Heart left ventricle (tissue), 16 donors: ENCODE data around the gene HMGCS2. TPM values are rescaled to one million over a fixed set of nuclear protein-coding genes. Genes with fewer than 3 reads are reported as not detected.
"Not testable (repeated sequence)": the region's sequence is repeated elsewhere in the genome, so short reads cannot be mapped to it uniquely, and the experiment has no call there.

Experiments
- ATAC-seq, 4 donors: fragments of 200-7000 bp; cut with Tn5 transposase; one replicate each; pipeline ENCODE4 v1.9.1; 2020 to 2022; ENCODE audit warnings: moderate library complexity in 4 of 4, mild to moderate bottlenecking in 3 of 4, moderate number of reproducible peaks in 1 of 4
- DNase-seq, 5 donors: peaks; one replicate each; pipeline ENCODE4 v3.0.0-alpha.2; 2020
- H3K27ac ChIP-seq, 12 donors: fragments of 200-600 bp; sonication (generic) in 4 of 12; one replicate each; pipeline versions ENCODE4 v1.5.0 to v1.8.0; 2016 to 2022; ENCODE audit warnings: mild to moderate bottlenecking in 2 of 12
- H3K27me3 ChIP-seq, 9 donors: fragments of 200-600 bp; sonication (generic) in 2 of 9; one replicate each; pipeline versions ENCODE4 v1.5.1 to v1.8.0; 2016 to 2022; ENCODE audit warnings: mild to moderate bottlenecking in 3 of 9
- H3K36me3 ChIP-seq, 9 donors: fragments of 200-600 bp; sonication (generic) in 2 of 9; one replicate each; pipeline versions ENCODE4 v1.5.0 to v1.8.0; 2018 to 2022; ENCODE audit warnings: mild to moderate bottlenecking in 2 of 9
- H3K4me1 ChIP-seq, 12 donors: fragments of 200-600 bp; sonication (generic) in 4 of 12; one replicate each; pipeline versions ENCODE4 v1.5.0 to v1.8.0; 2016 to 2022; ENCODE audit warnings: mild to moderate bottlenecking in 3 of 12
- H3K4me3 ChIP-seq, 12 donors: fragments of 200-600 bp; sonication (generic) in 4 of 12; one replicate each; pipeline versions ENCODE4 v1.5.0 to v1.8.0; 2017 to 2022; ENCODE audit warnings: mild to moderate bottlenecking in 9 of 12, moderate library complexity in 4 of 12
- H3K9me3 ChIP-seq, 12 donors: fragments of 200-600 bp; sonication (generic) in 4 of 12; one replicate each; pipeline versions ENCODE4 v1.5.0 to v1.8.0; 2016 to 2022; ENCODE audit warnings: mild to moderate bottlenecking in 1 of 12
- CTCF ChIP-seq, 12 donors: fragments of 200-600 bp; sonication (generic) in 4 of 12; IDR thresholded peaks; one replicate each; pipeline versions ENCODE4 v1.5.0 to v1.8.0; 2018 to 2022; ENCODE audit warnings: antibody characterized with exemption in 12 of 12, mild to moderate bottlenecking in 5 of 12
- POLR2A ChIP-seq, 2 donors: fragments of 450-650 bp; IDR thresholded peaks; one replicate each; pipeline ENCODE4 v1.6.1; 2017; ENCODE audit warnings: antibody characterized with exemption in 2 of 2, mild to moderate bottlenecking in 2 of 2, moderate library complexity in 2 of 2
- WGBS, 4 donors: extraction: QIAGEN DNeasy Blood & Tissue Kit in 2 of 4; methylation state at CpG; one replicate each; pipeline versions ENCODE4 v1.1.5 to v1.1.7; 2013 to 2018; 5-methylcytosine and 5-hydroxymethylcytosine counted together
- intact Hi-C, 10 donors: fragments of 100-400 bp; cut with DNase I; formaldehyde crosslinking; loops; one replicate each; pipeline versions ENCODE4 v1.11.1 to v1.14.2; 2022
- polyA plus RNA-seq, 2 donors: library from polyadenylated mRNA; stranded (reverse); fragments of 200-250 nt; gene quantifications; one replicate each; pipeline ENCODE4 v1.2.3, GENCODE V29; 2013
- total RNA-seq, 9 donors: library from RNA; depleted of rRNA in 2 of 9; stranded (reverse); fragments of >200 nt in 2 of 9; fragmentation: NEBNext Ultra II Directional in 3 of 9; extraction: Animal tissue kit (Norgen Biotek cat#: 25700) in 3 of 9; gene quantifications; one replicate each; pipeline versions ENCODE4 v1.1.0 to v1.2.4, GENCODE V29; 2016 to 2023
- donor health status: ischemic (EF 13 %, LVEDD 7.1; RV severe dilation, severe dysfunction).
- donor health status: healthy with polysubstance abuse.
- donor health status: DM: no; HTN: yes; CAD: no.
- donor health status: DM: no; HTN: no; CAD: no.
- donor health status: ischemic (EF 25% LVEDD 6.9; RV normal size, moderate dysfunction).
- donor health status: ischemic (EF 25% LVEDD 5.7; RV mildly dilated, moderate dysfunction).
- donor health status: healthy.
- donor health status: DM: yes; HTN: yes; CAD: no.
- donor health status: ischemic (EF 35%, LVEDD 5.7; RV mildly dilated, moderate dysfunction).
- donor health status: nonischemic (EF 11% LVEDD 7.7; RV severe dilation, severe dysfunction).
- donor health status: DM: yes; HTN: yes; CAD: no.
- donor health status: PGD.
- donor health status: ischemic (EF 29% LVEDD 5.4; RV normal size, mild dysfunction).
- donor health status: nonischemic (EF 23%, LVEDD 6.1; RV moderate dilation, normal function).

Gene HMGCS2
- total and polyA plus RNA-seq, 11 donors: 0.42 to 504 (median 15.5) TPM

- intact Hi-C loops: no loop called here
- peak; percentile 71 to 87 (median 81) for DNase-seq
- no peak for TF ChIP-seq CTCF (IDR thresholded peaks at IDR 0.05)
- peak in 1 of 2 donors; percentile 18 for TF ChIP-seq POLR2A (IDR thresholded peaks at IDR 0.05)
- Histone ChIP-seq H3K27ac (peak overlapping the region in 9 of 12 donors; percentile 27 to 78 (median 55)), H3K27me3 (peaks cover 0 to 17% (median 2%) of the 10 kb centered on the region in 9 donors), H3K4me1 (peaks cover 0 to 27% (median 4%) of the 10 kb centered on the region in 12 donors), H3K36me3 (no peaks in the 10 kb centered on the region), H3K4me3 (peak overlapping the region; percentile 22 to 71 (median 58)), H3K9me3 (no peaks in the 10 kb centered on the region)
- ATAC-seq: peak; percentile 59 to 91 (median 84)
- WGBS, 4 donors: 1 to 4% (median 2%) methylated on average over 14 to 51 of the region's 51 CpGs
Observed at GRCh38 chr1:119712342-119713038, 56.2 kb downstream of the HMGCS2 start.

GRCh38 chr1:119711804-119712341 lies 56.8 kb downstream of the HMGCS2 start, which contains the start of gene PHGDH:
PHGDH (plus strand) TSS chr1:119711934; CDS start chr1:119712023, 89 bp downstream.
- Histone ChIP-seq H3K27ac (peak within 1 kb of the TSS in 9 of 12 donors; percentile 27 to 78 (median 55)), H3K36me3 (no peaks in the 10 kb centered on the region), H3K4me3 (peak within 1 kb of the TSS; percentile 22 to 71 (median 58)), H3K27me3 (peaks cover 0 to 17% (median 2%) of the 10 kb centered on the region in 9 donors), H3K4me1 (peaks cover 0 to 27% (median 4%) of the 10 kb centered on the region in 12 donors), H3K9me3 (no peaks in the 10 kb centered on the region)
- ATAC-seq (peak; percentile 47 to 83 (median 76)), DNase-seq (peak; percentile 45 to 75 (median 66))
- TF ChIP-seq POLR2A (IDR thresholded peaks at IDR 0.05): no peak
- no peak for TF ChIP-seq CTCF (IDR thresholded peaks at IDR 0.05)
- WGBS, 4 donors: 1% methylated on average over 23 to 27 of the region's 27 CpGs
- intact Hi-C loops: no loop called here

GRCh38 chr1:119711356-119711803 lies 57.3 kb downstream of the HMGCS2 start:
- intact Hi-C loops: not testable (repeated sequence)

GRCh38 chr1:119706599-119706998 lies 62.1 kb downstream of the HMGCS2 start:
- H3K36me3 ChIP-seq, H3K9me3 ChIP-seq, intact Hi-C loops, ATAC-seq, DNase-seq, H3K4me3 ChIP-seq, H3K27me3 ChIP-seq, H3K4me1 ChIP-seq, H3K27ac ChIP-seq: not testable (repeated sequence)
- WGBS, 4 donors: 91 to 98% (median 94%) methylated on average over 6 of the region's 6 CpGs

More at GRCh38 chr1:119711356-119711803, 57.3 kb downstream of the HMGCS2 start:
- Histone ChIP-seq H3K4me1 (peaks cover 0 to 27% (median 4%) of the 10 kb centered on the region in 12 donors), H3K27me3 (peaks cover 0 to 17% (median 2%) of the 10 kb centered on the region in 9 donors), H3K4me3 (peak overlapping the region; percentile 22 to 71 (median 58))
- not testable (repeated sequence) for ATAC-seq, H3K36me3 ChIP-seq, DNase-seq, H3K27ac ChIP-seq, H3K9me3 ChIP-seq
- WGBS, 4 donors: 14 to 28% (median 19%) methylated on average over 8 to 10 of the region's 10 CpGs
